ENCODE data around the gene CYP4V2.

The CYP4V2 gene

DNA sequence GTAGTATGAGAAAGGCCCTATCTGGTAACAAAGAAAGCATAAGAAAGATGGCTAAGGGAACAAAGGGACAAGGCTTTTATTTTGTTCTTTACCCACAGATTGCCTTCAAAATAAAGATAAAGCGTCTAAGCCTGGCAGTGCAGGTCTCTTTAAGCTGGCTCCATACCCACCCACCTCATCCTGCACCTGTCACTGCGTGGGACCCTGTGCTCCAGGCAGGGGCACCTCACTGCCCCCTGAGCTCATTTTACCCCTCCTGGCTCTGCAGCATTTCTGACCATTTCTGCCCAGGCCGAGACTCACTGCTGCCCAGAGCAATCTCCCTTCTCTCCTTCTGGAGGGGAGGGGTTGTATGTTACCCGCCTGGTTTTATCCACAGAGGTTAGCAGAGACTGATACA, 1.7 kb upstream of the CYP4V2 start:
- no peak for DNase-seq

DNA sequence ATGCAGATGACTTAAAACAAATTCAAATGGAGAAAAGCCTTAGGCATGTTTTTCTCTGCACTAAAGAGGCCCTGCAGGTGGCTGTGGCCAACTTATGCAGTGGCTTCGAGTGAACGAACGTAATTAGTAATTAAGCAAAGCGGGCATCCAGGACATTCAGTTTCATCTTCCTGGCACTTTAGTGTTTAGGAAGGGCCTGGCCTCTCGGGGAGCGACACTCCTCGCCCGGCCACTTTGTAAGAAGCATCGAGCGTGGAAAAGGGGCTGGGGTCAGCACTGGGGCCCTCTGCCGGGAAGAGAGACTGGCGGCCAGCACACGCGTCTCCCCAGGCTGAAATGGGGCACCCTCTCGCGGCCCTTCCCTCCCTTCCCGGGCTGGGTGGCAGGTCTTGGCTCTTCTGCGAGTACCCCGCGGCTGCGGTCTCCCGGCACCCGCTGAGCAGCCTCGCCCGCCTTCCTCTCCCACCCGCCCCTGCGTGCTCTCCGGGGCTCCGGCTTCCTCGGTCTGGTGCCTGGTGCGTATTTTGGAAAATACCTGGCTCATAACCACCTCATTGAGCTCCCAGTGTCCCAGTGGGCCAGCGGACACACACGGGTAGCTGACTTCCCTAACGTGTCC, 677 bp upstream of the CYP4V2 start:
- DNase-seq = no peak

- peak; percentile 2 for DNase-seq
Measured at GRCh38 chr4:186192066-186192612, 772 bp downstream of the CYP4V2 start.

DNA sequence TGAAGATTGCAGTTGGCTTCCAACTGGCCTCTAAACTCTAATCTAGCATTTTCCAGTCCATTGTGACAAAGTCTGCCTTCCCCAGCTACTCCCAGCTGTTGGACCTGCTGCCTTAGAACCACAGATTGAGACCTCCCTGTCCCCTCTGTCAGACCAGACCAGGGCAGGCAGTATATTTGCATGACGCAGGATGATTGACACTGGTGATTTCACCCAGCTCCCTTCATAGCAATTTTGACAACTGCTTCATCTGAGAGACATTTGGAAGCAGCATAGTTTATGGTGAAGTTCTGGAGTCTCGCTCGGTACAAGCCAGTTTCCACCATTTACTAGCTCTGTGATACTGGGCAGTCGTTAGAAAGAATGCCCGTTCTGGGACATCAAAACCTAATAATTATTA, 2.5 kb downstream of the CYP4V2 start:
- no peak for DNase-seq

- no peak for DNase-seq
Measured at GRCh38 chr4:186196063-186196462, 4.7 kb downstream of the CYP4V2 start.

DNA sequence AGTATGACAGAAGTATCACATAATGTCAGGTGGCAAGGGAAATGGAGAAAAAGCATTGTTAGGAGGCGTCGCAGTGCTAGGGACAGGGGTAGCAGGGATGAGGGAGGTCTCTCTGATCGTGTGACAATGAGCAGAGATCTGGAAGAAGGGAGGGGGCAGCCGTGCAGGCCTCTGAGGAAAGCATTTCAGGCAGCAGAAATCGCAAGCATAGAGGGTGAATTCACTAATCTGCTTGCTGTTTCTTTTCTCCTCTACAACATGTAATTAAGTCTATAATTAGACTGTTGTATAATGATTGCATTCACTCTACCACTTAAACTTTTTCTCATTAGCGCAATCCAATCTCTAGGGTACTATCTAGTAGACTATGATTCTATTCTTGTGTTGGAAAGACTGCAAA, 9.1 kb downstream of the CYP4V2 start:
- DNase-seq = no peak

DNA sequence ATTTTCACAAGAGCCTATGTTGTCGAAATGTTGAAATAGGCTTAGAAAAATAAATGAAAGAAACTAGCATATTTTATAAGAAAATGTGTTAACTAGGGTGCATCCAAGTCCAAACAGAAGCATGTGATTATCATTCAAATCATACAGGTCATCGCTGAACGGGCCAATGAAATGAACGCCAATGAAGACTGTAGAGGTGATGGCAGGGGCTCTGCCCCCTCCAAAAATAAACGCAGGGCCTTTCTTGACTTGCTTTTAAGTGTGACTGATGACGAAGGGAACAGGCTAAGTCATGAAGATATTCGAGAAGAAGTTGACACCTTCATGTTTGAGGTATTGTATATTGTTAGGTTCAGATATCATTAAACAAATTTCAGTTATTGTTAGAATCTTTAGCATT, 9.6 kb downstream of the CYP4V2 start:
- no peak for DNase-seq

- no peak for DNase-seq
Measured at GRCh38 chr4:186201535-186202230, 10.3 kb downstream of the CYP4V2 start.

- no peak for DNase-seq
Measured at GRCh38 chr4:186202490-186203140, 11.2 kb downstream of the CYP4V2 start.

GRCh38 chr4:186203406-186203805, 12.0 kb downstream of the CYP4V2 start:
- DNase-seq = no peak

GRCh38 chr4:186204103-186204559, 12.8 kb downstream of the CYP4V2 start:
- DNase-seq = no peak

DNA sequence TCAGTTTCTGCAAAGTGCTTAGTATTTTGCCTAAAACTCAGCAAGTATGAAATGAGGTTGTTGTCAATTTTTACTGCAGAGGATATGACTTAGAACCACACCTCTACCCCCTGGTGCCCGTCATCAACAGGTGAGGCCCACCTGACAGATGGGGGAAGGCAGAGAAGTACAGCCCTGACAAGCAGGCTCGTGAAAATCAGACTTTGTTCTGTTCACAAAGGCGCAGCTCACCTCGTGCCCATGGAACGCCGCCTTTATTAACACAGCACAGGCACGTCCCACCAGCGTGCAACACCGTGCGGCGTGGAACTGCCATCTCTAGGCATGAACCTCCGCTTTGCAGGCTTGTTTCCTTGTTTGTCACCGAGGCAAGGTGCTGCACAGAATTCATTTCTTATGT, 13.3 kb downstream of the CYP4V2 start:
- DNase-seq = no peak

- DNase-seq = no peak
Measured at GRCh38 chr4:186205156-186205555, 13.8 kb downstream of the CYP4V2 start.

- peak; percentile 25 for DNase-seq
Measured at GRCh38 chr4:186216465-186217024, 25.2 kb downstream of the CYP4V2 start.

DNA sequence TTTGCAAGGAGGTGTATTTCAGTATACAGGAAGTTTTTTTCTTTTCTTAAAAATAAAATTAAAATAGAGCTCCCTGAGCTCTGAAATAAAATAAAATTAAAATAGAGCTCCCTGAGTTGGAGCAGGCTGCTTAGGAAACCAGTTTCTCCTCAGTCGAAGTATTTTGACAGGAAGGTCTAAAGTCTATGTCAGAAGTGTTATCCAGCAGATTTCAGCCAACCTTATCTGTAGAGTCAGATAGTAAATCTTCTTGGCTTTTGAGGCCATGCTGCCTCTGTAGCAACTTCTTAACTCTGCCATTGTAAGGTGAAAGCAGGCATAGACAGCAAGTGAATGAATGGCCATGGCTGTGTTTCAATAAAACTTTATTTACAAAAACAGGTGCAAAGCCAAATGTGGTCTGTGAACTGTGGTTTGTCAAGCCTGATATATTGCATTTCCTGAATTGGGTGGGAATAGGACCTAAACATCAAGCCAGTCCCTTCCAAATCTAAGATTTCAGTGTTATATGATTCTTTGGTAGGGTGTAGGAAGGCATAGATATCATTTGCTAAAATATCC, 26.4 kb downstream of the CYP4V2 start:
- DNase-seq = no peak

GRCh38 chr4:186221624-186222023, 30.3 kb downstream of the CYP4V2 start:
- no peak for DNase-seq

DNA sequence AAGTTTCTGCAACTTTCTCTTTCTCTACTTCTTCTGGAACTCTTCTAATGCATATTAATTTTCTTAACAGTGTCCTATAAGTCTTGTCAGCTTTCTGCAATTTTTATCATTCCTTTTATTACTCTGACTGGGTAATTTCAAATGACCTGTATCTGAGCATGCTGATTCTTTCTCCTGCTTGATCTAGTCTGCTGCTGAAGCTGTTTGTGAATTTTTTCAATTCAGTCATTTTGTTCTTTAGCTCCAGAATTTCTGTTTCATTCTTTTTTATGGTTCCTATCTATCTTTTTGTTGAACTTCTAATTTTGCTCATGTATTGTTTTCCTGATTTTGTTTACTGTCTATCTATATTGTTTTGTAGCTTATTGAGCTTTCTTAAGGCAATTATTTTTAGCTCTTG, 34.5 kb downstream of the CYP4V2 start:
- no peak for DNase-seq

DNA sequence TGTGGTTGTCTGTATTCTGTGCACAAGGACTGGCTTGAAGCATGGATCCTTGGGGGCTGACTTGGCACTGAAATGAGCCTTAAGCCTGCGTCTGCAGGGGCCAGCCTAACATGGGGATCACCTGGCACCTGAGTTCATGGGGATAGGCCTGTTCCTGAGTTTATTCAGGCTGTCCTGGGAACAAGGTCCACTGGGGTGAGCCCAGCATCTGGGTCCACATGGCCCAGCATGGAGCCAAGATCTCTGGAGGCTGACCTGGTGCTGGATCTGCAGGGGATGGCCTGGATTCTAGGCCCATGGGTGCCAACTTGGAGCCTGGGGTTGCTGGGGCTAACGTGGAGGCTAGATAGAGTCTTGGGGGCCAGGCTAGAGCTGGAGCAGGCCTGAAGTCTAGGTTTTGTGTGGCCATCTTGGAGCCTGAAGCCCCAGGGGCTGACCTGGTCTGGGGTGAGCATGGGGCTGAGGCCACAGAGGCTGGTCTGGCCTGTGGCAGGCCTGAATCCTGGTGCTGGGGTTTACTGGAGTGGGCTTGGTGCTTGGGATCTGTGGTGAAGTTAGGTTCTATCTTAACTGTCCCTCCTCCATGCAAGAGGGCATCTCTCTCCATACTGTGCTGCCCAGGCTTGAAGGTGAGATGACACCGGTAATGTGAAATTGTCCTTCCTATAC, 35.3 kb downstream of the CYP4V2 start:
- no peak for DNase-seq

DNA sequence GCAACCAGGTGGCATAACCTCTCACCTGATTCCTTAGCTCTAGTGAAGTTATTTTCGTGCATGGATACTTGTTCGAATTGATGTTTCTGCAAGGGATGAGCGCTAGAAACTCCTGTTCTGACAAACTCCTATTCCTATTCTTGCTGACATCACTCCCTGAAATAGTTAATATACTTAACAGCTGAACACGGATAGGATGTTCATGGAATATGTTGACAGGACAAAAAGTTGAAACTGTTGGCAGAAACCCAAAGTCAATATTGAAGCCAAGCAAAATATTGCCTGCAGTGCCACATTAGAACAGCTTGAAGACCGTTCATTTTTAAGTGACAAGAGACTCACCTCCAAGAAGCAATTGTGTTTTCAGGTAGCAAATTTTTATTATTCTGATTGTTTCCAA, 35.9 kb downstream of the CYP4V2 start, which contains the start of gene KLKB1:
Gene KLKB1, plus strand, starts transcription at position 287 of the 400 bp plus-strand sequence. CDS start 689 bp downstream, outside the sequence.
- peak; percentile 5 for DNase-seq

DNA sequence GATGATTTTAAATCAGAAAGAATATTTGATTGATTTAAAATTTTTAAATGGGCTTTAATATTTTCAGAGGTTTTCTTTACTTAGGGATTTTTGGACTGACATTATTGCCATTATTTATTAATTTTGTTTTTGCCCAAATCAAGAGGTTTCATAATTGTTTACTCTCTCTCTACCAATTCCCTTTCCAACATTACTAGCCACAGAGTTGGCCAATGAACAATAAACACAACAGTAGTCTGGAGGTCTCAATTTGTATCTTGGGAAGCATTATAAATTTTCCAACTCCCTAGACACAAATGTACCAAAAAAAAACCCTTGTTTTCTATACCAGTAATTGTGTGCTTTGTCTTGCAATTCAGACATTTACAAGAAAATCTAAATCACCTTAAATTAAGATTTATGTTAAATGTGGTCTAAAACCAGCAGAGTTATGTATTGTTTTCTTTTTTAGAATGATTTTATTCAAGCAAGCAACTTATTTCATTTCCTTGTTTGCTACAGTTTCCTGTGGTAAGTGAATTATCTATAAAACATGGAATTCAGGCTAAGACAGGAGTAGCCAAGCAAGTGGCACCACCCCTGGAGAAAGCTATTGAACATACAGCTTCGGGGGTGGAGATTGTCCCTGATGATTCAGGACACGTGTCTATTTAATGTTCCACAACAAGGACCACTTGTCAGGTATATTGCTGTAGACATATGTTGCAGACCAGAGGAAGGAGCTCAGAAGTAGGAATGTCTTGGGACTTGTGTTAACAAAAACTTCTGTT, 36.6 kb downstream of the CYP4V2 start:
- no peak for DNase-seq

DNA sequence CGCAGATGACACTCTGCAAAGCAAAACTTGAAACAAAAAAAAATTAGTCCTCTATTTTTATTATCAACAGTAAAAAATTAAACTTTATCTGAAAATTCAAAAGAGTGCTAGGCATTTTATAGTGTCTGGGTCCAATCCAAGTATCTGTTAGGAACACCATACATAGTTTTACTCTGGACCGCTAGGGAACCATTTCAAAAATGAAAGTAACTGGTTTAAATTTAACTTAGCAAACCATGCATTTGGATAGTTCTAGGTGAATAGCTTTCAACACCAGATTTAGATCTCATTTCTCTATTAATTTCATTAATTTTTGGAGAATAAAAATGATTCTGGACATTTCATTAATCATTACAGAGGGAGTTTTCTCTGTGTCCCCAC, 37.1 kb downstream of the CYP4V2 start:
- DNase-seq = no peak

- no peak for DNase-seq
Measured at GRCh38 chr4:186234367-186234766, 43.0 kb downstream of the CYP4V2 start.
